GM12874 (cell line): ENCODE measurements around the gene USP22.

Experiments used
- TF ChIP-seq, protein P1 (sequence below): IDR thresholded peaks from 2 replicates; pipeline ENCODE4 v1.5.1; 2011; ENCODE audit warnings: low read depth, mild to moderate bottlenecking, control low read depth, low read length, moderate library complexity; ENCODE audit not compliant: insufficient read depth

The USP22 gene

DNA sequence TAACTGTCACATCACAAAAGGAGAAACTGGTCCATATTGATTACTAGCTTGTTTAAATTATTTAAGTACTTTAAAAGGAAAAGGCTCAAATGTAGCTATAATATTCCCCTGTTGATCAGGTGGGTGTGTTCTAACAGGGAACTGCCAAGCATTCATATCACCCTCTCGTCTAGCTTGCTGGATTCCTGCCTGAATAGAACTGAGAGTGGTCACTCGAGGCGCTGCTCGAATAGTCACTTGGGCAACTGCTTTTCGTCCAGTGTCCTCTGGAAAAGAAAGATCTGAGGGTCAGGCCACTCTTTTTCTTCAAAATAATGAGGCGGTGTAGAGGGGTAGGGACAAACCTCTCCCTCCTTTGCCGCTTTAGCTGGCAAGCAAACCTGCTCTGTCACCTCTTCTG lies 36.4 kb upstream of the USP22 start:
- TF ChIP-seq, protein P1, sequence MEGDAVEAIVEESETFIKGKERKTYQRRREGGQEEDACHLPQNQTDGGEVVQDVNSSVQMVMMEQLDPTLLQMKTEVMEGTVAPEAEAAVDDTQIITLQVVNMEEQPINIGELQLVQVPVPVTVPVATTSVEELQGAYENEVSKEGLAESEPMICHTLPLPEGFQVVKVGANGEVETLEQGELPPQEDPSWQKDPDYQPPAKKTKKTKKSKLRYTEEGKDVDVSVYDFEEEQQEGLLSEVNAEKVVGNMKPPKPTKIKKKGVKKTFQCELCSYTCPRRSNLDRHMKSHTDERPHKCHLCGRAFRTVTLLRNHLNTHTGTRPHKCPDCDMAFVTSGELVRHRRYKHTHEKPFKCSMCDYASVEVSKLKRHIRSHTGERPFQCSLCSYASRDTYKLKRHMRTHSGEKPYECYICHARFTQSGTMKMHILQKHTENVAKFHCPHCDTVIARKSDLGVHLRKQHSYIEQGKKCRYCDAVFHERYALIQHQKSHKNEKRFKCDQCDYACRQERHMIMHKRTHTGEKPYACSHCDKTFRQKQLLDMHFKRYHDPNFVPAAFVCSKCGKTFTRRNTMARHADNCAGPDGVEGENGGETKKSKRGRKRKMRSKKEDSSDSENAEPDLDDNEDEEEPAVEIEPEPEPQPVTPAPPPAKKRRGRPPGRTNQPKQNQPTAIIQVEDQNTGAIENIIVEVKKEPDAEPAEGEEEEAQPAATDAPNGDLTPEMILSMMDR: no peak

DNA sequence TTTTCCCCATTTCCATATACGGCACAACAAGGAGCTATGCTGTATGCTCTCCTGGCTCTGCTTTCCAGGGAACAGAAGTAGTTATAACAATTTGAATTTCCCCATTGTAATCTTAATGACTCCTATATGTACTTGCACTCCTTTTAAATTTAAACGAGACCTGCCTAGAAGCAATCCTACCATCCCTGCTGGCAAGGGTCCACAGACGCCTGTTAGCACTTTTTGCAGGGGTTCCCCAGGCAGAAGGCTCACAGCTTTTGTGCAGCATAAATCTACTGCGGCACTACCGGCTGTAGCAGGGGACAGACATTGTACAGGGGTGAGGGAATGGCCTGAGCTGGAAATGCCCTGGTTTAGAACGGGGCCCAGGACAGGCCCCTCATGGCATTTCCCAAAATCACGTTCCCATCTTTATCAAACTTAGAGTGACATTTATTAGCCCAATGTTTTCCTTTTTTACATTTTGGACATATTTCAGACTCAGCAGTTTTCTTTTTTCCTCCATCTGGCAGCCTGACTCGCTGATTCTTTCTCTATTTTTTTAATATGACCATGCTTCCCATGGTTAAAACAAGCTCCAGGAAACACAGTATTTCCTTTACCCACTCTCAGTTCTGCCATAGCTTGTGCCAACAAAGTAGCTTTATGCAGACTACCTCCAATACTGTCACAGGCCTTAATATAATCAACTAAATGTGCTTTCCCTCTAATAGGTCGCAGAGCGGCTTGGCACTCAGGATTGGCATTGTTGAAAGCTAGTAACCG lies 35.4 kb upstream of the USP22 start:
- TF ChIP-seq, protein P1: no peak

DNA sequence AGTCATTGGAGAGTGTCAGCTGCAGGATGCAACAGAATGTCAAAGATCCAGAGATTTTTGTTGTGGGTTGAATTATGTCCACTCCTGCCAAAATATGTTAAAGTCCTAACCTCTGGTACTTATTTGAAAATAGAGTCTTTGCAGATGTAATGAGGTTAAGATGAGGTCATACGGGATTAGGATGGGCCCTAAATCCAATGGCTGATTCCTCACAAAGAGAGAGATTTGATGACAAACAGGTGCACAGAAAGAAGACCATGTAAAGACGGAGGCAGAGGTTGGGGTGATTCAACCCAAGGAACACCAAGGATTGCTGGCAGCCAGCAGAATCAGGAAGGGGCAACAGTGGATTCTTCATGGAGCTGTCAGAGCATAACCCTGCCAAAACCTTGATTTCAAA lies 34.5 kb upstream of the USP22 start:
- TF ChIP-seq, protein P1: no peak

DNA sequence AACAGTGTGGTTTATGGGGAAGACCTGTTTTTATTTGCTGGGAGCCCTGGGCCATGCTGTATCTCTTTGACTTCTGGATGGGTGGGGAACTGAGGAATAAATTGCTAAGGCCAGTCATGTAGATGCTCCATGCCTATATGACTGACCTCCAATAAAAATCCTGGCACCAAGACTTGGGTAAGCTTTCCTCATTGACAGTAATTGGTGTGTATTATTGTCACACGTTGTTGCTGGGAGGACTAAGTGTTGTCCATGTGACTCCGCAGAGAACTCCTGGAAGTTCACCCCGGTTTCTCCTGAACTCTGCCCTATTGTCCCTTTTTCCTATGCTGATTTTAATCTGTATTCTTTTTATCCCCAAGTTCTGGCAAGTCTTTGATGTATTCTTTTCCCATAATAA lies 33.4 kb upstream of the USP22 start:
- TF ChIP-seq, protein P1: no peak

DNA sequence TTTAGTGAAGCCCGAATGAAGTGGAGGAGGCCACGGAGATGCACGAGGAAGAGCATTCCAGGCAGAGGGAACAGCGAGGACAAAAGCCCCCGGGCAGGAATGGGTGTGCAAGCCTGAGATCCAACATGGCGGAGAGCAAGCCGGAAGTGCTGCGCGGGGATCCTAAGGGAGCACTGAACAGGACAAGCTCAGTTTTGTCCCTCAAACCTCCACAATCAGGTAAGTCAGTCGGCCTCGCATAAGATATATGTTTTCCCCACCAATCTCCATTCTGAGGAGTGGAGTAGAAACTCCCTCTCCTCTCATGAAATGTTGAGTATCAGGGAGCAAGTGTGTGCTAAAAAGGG lies 32.9 kb upstream of the USP22 start:
- TF ChIP-seq, protein P1: no peak

DNA sequence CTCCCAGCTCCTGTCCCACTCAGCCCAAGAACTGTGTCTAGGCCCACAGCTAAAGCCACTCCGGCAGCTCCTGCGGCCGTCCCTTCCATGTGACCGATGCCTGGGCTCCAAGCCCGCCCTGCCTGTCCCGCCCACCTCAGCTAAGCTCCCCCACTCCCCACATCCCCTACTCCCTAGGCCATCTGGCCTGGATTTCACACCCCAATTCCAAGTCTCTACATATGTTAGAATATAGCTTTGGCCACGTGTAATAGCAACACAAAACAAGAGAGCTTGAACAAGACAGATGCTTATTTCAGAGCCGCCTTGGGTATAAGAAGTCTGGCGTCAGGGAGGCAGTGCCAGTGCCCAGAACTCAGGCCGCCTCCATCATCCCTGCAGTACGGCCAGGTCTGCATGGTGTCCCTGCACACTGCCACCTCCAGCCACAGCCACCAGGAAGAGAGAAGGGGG lies 30.0 kb upstream of the USP22 start:
- TF ChIP-seq, protein P1: no peak

DNA sequence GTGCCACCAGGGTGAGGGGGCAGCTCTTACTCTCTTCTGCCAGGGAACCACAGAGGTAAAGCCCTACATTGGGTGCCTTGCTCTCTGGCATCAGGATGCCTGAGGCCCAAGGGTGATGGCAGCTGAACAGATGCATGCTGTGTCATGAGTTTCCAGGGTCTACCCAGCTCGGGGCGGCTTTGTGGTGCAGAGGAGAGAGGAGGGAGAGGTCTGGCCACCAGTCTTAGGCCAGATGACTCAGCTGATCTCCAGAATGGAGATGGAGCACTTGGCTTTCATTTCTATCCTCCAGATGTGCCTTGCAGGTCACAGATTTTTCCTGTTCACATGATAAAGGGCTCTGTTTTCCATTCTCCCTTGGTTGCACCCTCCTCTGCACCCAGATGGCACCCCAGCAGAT lies 23.6 kb upstream of the USP22 start:
- TF ChIP-seq, protein P1: no peak
